ENCODE data around the gene NR2F1-AS1. TPM values are rescaled to one million over a fixed set of nuclear protein-coding genes. Genes with fewer than 3 reads are reported as not detected.

NR2F1-AS1 gene
- total and polyA plus RNA-seq, 2 donors (not counting 3 experiments of a cell fraction or from before 2014, with no cell fraction given) = 4.2 to 13.8 TPM

DNA sequence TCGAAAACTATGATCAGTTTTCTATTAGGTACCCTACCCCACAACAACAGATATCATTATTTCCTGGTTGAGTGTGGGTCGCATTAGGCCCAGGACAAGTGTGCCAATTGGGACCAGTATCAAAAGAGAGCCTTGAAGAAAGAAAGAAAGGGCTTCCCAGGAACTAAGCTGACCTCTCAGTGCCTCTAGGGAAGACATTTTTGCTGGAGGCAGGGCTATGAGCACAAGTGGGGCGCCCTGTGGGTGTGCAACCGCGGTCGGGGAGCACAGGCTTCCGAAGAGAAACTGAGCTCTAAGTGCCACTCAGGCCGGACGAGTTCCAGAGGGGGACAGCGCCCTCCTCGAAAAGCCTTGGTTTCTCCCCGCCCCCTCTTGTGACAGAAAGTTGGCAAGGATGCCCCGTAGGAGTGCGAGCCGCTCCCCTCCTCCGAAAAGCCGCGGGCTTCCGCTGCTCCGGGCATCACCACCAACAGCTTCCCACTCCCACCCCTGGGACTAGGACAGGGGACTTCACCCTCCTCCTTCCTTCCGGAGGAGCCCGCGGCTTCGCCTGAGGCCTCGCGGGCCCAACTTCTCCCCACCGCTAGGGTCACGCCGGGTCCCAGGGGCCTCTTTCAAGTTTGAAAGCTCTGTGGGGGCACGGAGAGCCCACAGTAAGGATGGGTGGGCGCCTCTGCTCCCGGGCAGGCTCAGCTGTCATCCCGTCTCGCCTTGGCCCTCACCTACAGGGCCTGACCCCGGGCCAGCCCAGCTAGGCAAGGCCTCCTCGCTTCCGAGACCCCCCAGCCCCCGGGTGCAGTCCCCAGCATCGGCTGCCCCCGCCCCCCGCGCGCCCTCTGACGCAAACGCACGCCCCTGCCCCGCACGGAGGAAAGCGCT, 2.0 kb downstream of the NR2F1-AS1 start:
- peak overlapping the region; percentile 30 for H3K9ac ChIP-seq (replicated peaks; ENCODE audit: extremely low read depth, insufficient read depth, low read length)
- no peaks in the 10 kb centered on the region for H3K27me3 ChIP-seq (ENCODE audit: control insufficient read depth in 2 of 2, insufficient read depth in 2 of 2, low read length in 2 of 2)
- peak overlapping the region; percentile 34 for H3K27ac ChIP-seq (ENCODE audit: insufficient read depth, low read depth, low read length)
- H3K4me3 ChIP-seq (replicated peaks in 1 of 3; ENCODE audit: insufficient read depth in 1 of 3, low read depth in 1 of 3, low read length in 3 of 3) = peak overlapping the region; percentile 40 to 93 (median 64)
- no peaks in the 10 kb centered on the region for H3K9me1 ChIP-seq (replicated peaks; ENCODE audit: control insufficient read depth, extremely low read depth, insufficient read depth, low read length)
- no peaks in the 10 kb centered on the region for H3K9me3 ChIP-seq (replicated peaks; ENCODE audit: control insufficient read depth, insufficient read depth, low read length)
- dilution Hi-C loops (cut with MboI; ENCODE audit: extremely low pct_ligation_motif_present, low sequenced_read_pairs) (no loop called here), intact Hi-C loops (cut with micrococcal nuclease) (no loop called here)
- peak overlapping the region; percentile 65 for H3K4me2 ChIP-seq (ENCODE audit: insufficient read depth, low read length)
- H3K4me1 ChIP-seq (ENCODE audit: control insufficient read depth, extremely low read depth, insufficient read depth, low read length) = peaks cover 13% of the 10 kb centered on the region
- H2AFZ ChIP-seq (ENCODE audit: low read depth, low read length) = peak overlapping the region; percentile 41
- H3K79me2 ChIP-seq (ENCODE audit: control insufficient read depth, insufficient read depth, low read length) = peaks cover 35% of the 10 kb centered on the region
- no peak for TF ChIP-seq GATA2 (IDR thresholded peaks at IDR 0.05; ENCODE audit: insufficient read depth, insufficient read length, low read depth, low read length)
- TF ChIP-seq POLR2AphosphoS5 (IDR thresholded peaks at IDR 0.05; ENCODE audit: insufficient read depth, low read depth, low read length) = peak; percentile 49
- TF ChIP-seq, protein P1, sequence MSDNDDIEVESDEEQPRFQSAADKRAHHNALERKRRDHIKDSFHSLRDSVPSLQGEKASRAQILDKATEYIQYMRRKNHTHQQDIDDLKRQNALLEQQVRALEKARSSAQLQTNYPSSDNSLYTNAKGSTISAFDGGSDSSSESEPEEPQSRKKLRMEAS (IDR thresholded peaks at IDR 0.05; ENCODE audit: insufficient read depth, insufficient read length) = no peak
- no peak for TF ChIP-seq EZH2 (IDR thresholded peaks at IDR 0.05; ENCODE audit: borderline replicate concordance, low read depth, low read length, severe bottlenecking)
- TF ChIP-seq POLR2A (IDR thresholded peaks at IDR 0.05; ENCODE audit: low read depth, low read length) = no peak
- TF ChIP-seq, protein P2, sequence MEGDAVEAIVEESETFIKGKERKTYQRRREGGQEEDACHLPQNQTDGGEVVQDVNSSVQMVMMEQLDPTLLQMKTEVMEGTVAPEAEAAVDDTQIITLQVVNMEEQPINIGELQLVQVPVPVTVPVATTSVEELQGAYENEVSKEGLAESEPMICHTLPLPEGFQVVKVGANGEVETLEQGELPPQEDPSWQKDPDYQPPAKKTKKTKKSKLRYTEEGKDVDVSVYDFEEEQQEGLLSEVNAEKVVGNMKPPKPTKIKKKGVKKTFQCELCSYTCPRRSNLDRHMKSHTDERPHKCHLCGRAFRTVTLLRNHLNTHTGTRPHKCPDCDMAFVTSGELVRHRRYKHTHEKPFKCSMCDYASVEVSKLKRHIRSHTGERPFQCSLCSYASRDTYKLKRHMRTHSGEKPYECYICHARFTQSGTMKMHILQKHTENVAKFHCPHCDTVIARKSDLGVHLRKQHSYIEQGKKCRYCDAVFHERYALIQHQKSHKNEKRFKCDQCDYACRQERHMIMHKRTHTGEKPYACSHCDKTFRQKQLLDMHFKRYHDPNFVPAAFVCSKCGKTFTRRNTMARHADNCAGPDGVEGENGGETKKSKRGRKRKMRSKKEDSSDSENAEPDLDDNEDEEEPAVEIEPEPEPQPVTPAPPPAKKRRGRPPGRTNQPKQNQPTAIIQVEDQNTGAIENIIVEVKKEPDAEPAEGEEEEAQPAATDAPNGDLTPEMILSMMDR (IDR thresholded peaks at IDR 0.05; ENCODE audit: extremely low read depth in 1 of 2, insufficient read depth in 1 of 2, low read depth in 1 of 2, low read length in 2 of 2) = peak in 1 of 2 donors; percentile 7
- H4K20me1 ChIP-seq (replicated peaks; ENCODE audit: control insufficient read depth, extremely low read depth, insufficient read depth, low read length) = no peaks in the 10 kb centered on the region
- CTCF ChIA-PET = interaction anchor here (0.7 to 4.2 kb wide), 6 partner anchors 210 to 1061 kb away, joined by 3 to 28 read pairs (median 6); no protein-coding TSS in a partner anchor
- no peak for FAIRE-seq
- H3K36me3 ChIP-seq (ENCODE audit: control insufficient read depth in 2 of 2, extremely low read depth in 1 of 2, insufficient read depth in 2 of 2, low read length in 2 of 2) = no peaks in the 10 kb centered on the region
- DNase-seq (ENCODE audit: low read depth, low spot score) = peak; percentile 56
- POLR2A ChIA-PET = no interaction called here
- BruUV-seq (replicated peaks) = no TSS peak
